Natural killer cell (primary cell): ENCODE data around the gene IGLL1. TPM values are rescaled to one million over a fixed set of nuclear protein-coding genes. Genes with fewer than 3 reads are reported as not detected.
"Not testable (repeated sequence)": the region's sequence is repeated elsewhere in the genome, so short reads cannot be mapped to it uniquely, and the experiment has no call there.

Experiments used
- ATAC-seq, 3 donors: fragments of 150-1000 bp in 2 of 3; fragments of 200-7000 bp in 1 of 3; cut with Tn5 transposase; 1 replicate in 1 of 3; 2 replicates in 2 of 3; pipeline ENCODE4 v1.10.0; 2021; ENCODE audit warnings: mild to moderate bottlenecking in 2 of 3, moderate library complexity in 2 of 3
- DNase-seq, 2 donors: peaks; one replicate each; pipeline versions ENCODE4 v3.0.0 to v3.0.0-alpha.2; 2013 to 2021; ENCODE audit warnings: mixed read lengths in 1 of 2
- H3K27ac ChIP-seq: one replicate; pipeline ENCODE4 v1.5.1; 2013; ENCODE audit warnings: mild to moderate bottlenecking, low read length
- H3K27me3 ChIP-seq: one replicate; pipeline ENCODE4 v1.6.1; 2013; ENCODE audit warnings: low read length; ENCODE audit not compliant: control insufficient read depth, insufficient read depth
- H3K36me3 ChIP-seq: one replicate; pipeline ENCODE4 v1.6.1; 2013; ENCODE audit warnings: low read length; ENCODE audit not compliant: control insufficient read depth, insufficient read depth
- H3K4me1 ChIP-seq: one replicate; pipeline ENCODE4 v1.6.1; 2013; ENCODE audit warnings: low read length; ENCODE audit not compliant: control insufficient read depth, insufficient read depth
- H3K4me3 ChIP-seq: one replicate; pipeline ENCODE4 v1.5.1; 2013; ENCODE audit warnings: low read length
- H3K9me3 ChIP-seq: one replicate; pipeline ENCODE4 v1.6.1; 2013; ENCODE audit warnings: low read length; ENCODE audit not compliant: control insufficient read depth, insufficient read depth
- H3K27ac Mint-ChIP-seq, 2 donors: one replicate each; pipeline ENCODE4 v1.8.0; 2022; ENCODE audit warnings: mild to moderate bottlenecking in 2 of 2, mixed read lengths in 2 of 2, moderate library complexity in 1 of 2
- H3K27me3 Mint-ChIP-seq, 2 donors: one replicate each; pipeline ENCODE4 v1.8.0; 2022; ENCODE audit warnings: low read depth in 2 of 2, mixed read lengths in 2 of 2
- H3K36me3 Mint-ChIP-seq: one replicate; pipeline ENCODE4 v1.8.0; 2022; ENCODE audit warnings: mixed read lengths
- H3K4me1 Mint-ChIP-seq, 2 donors: one replicate each; pipeline ENCODE4 v1.8.0; 2022; ENCODE audit warnings: mixed read lengths in 2 of 2
- H3K4me3 Mint-ChIP-seq: one replicate; pipeline ENCODE4 v1.8.0; 2022; ENCODE audit warnings: mild to moderate bottlenecking, moderate library complexity, mixed read lengths
- H3K9me3 Mint-ChIP-seq, 2 donors: one replicate each; pipeline ENCODE4 v1.8.0; 2022; ENCODE audit warnings: mixed read lengths in 2 of 2
- CTCF ChIP-seq: fragments of 200-600 bp; IDR thresholded peaks from one replicate; pipeline ENCODE4 v1.8.0; 2022; ENCODE audit warnings: antibody characterized with exemption
- WGBS: methylation state at CpG from one replicate; pipeline ENCODE4 v1.1.7; 2013; ENCODE audit warnings: missing lambda C conversion rate; ENCODE audit not compliant: insufficient coverage; 5-methylcytosine and 5-hydroxymethylcytosine counted together
- intact Hi-C: fragments of 100-400 bp; cut with micrococcal nuclease; formaldehyde crosslinking; loops from one replicate; pipeline ENCODE4 v1.14.2; 2022
- total RNA-seq, 4 donors: library from RNA; stranded (reverse); fragments of 120-200 nt in 1 of 4; gene quantifications; one replicate each; pipeline versions ENCODE4 v1.2.3 to v1.2.4, GENCODE V29; 2013 to 2022

IGLL1 gene
- total RNA-seq, 3 donors from 2014 or later (not counting 1 experiment from before 2014, with no cell fraction given): not detected

DNA sequence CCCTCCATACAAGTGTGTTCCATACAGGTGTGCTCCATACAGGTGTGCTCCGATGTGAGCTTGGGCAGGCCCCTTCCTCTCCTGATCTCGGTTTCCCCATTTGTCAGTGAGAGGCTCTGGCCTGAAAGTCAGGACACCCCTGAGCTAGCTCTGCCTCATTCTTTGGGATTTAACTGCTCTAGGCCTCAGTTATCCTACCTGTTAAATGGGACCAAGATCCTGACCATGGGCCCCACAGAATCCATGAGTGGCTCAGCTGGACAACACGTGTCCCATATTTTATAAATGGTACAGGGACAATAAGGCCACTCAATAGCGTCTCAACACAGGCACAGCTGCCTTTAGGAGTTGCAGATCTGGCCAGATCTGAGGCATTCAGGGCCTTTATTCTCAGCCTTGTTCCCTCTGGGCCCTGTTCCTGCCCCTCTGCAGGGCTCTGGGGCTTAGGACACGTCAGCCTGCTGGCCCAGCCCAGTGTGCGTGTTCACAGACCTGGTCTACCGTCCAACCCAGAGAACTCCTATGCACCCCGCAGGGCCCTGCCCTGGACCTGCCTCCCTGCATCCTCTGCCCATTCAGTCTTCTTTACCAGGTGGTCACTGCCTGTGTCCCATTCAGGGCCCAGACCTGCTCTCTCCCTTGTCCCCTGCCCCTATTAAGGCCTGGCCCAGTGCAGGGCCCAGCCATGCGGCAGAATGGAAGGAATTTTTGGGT, 18.9 kb upstream of the IGLL1 start:
- ATAC-seq (no peak), DNase-seq (no peak)
- Mint-ChIP-seq H3K27ac (no peak overlapping the region), H3K9me3 (no peaks in the 10 kb centered on the region), H3K4me3 (no peak overlapping the region), H3K27me3 (peaks cover 0 to 3% of the 10 kb centered on the region in 2 donors), H3K36me3 (no peaks in the 10 kb centered on the region), H3K4me1 (no peaks in the 10 kb centered on the region)
- Histone ChIP-seq H3K4me3 (no peak overlapping the region), H3K36me3 (no peaks in the 10 kb centered on the region), H3K4me1 (no peaks in the 10 kb centered on the region), H3K27me3 (no peaks in the 10 kb centered on the region), H3K27ac (no peak overlapping the region), H3K9me3 (no peaks in the 10 kb centered on the region)
- TF ChIP-seq CTCF: no peak
- 96% methylated on average over 9 of the region's 9 CpGs for WGBS
- intact Hi-C loops: no loop called here

DNA sequence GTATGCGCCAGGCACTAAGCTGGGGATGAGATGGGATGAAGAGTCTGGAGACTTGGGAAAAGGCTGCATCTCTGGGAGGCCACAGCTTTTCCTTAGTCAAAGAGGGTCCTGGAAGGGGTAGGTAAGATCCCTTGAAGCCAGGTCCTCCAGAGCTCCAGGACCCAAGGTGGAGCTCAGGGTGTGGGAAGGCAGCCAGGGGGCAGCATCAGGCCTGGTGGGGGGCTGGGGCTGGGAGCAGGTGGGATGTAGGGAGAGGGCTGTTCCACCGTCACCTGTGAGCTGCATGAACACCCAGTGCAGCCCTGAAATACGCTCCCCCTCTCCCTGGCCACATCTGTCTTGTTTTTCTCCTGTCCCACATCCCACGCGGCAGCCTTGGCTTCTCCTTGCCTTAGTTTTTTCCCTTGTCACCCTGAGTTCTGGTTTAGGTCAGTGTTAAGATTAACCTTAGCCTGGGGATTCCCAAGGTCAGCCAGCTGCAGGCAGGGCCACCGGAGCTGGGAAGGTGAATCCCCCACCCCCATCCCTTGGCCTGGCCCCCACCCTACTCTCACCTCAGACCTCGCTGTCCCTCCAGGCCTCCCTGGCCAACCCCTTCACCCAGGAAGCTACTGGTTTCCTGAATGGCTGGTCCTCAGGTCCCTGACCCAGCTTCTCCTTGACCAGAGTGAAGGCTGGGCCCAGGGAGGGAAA, 17.6 kb upstream of the IGLL1 start:
- H3K4me3 Mint-ChIP-seq, H3K27me3 Mint-ChIP-seq, H3K4me1 ChIP-seq, H3K4me3 ChIP-seq, H3K9me3 Mint-ChIP-seq, H3K36me3 Mint-ChIP-seq, ATAC-seq, H3K36me3 ChIP-seq, H3K27ac Mint-ChIP-seq, DNase-seq, intact Hi-C loops, H3K27me3 ChIP-seq, H3K4me1 Mint-ChIP-seq, H3K9me3 ChIP-seq, H3K27ac ChIP-seq: not testable (repeated sequence)
- WGBS: 29% methylated on average over 2 of the region's 7 CpGs

DNA sequence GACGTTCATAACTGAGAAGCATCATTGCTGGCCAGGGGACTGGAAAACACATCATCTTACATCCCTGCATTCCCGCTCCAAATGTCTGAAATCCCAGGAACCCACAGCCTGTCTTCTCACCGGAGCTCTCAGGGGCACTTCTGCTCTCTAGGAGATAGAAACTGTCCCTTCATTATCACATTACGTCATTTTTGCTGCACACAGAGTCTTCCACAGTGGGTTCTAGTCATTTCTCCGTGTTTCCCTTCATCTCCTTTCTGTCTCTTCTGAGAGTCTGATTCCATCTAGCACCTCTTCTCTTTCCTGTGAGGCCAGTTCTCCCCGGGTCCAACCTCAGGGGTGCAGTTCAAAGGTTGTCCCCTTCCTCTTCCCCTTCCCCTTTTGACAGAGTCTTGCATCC, 15.8 kb upstream of the IGLL1 start:
- H3K27me3 ChIP-seq, H3K4me3 Mint-ChIP-seq, H3K9me3 Mint-ChIP-seq, intact Hi-C loops, H3K4me3 ChIP-seq, H3K27me3 Mint-ChIP-seq, ATAC-seq, H3K27ac ChIP-seq, H3K4me1 ChIP-seq, H3K4me1 Mint-ChIP-seq, DNase-seq, H3K27ac Mint-ChIP-seq, H3K9me3 ChIP-seq, H3K36me3 ChIP-seq, H3K36me3 Mint-ChIP-seq: not testable (repeated sequence)
- WGBS: 56% methylated on average over 6 of the region's 6 CpGs

GRCh38 chr22:23591846-23592245, 11.8 kb upstream of the IGLL1 start:
- WGBS: 93% methylated on average over 7 of the region's 7 CpGs
- no peak for TF ChIP-seq CTCF
- H3K27ac Mint-ChIP-seq: no peak overlapping the region
- peaks cover 4 to 5% of the 10 kb centered on the region in 2 donors for H3K4me1 Mint-ChIP-seq
- H3K27me3 Mint-ChIP-seq: peaks cover 0 to 3% of the 10 kb centered on the region in 2 donors
- no peaks in the 10 kb centered on the region for H3K9me3 Mint-ChIP-seq
- no peak overlapping the region for H3K27ac ChIP-seq
- H3K36me3 ChIP-seq: no peaks in the 10 kb centered on the region
- DNase-seq (no peak), ATAC-seq (no peak)
- no peaks in the 10 kb centered on the region for H3K4me1 ChIP-seq
- no peaks in the 10 kb centered on the region for H3K36me3 Mint-ChIP-seq
- H3K4me3 ChIP-seq: no peak overlapping the region
- intact Hi-C loops: no loop called here
- H3K4me3 Mint-ChIP-seq: no peak overlapping the region
- no peaks in the 10 kb centered on the region for H3K9me3 ChIP-seq
- H3K27me3 ChIP-seq: no peaks in the 10 kb centered on the region
